RCC 7860 (cell line): ENCODE measurements around the gene ACSM2B.
"Not testable (repeated sequence)": the region's sequence is repeated elsewhere in the genome, so short reads cannot be mapped to it uniquely, and the experiment has no call there.

Experiments
- DNase-seq: peaks from one replicate; pipeline ENCODE4 v3.0.0-alpha.2; 2015; ENCODE audit warnings: low spot score
- FAIRE-seq: peaks from 2 replicates; lab custom pipeline; 2012; peaks lifted over from hg19 to GRCh38; lab: Jason Lieb, UNC

The ACSM2B gene, protein sequence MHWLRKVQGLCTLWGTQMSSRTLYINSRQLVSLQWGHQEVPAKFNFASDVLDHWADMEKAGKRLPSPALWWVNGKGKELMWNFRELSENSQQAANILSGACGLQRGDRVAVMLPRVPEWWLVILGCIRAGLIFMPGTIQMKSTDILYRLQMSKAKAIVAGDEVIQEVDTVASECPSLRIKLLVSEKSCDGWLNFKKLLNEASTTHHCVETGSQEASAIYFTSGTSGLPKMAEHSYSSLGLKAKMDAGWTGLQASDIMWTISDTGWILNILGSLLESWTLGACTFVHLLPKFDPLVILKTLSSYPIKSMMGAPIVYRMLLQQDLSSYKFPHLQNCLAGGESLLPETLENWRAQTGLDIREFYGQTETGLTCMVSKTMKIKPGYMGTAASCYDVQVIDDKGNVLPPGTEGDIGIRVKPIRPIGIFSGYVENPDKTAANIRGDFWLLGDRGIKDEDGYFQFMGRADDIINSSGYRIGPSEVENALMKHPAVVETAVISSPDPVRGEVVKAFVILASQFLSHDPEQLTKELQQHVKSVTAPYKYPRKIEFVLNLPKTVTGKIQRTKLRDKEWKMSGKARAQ

DNA sequence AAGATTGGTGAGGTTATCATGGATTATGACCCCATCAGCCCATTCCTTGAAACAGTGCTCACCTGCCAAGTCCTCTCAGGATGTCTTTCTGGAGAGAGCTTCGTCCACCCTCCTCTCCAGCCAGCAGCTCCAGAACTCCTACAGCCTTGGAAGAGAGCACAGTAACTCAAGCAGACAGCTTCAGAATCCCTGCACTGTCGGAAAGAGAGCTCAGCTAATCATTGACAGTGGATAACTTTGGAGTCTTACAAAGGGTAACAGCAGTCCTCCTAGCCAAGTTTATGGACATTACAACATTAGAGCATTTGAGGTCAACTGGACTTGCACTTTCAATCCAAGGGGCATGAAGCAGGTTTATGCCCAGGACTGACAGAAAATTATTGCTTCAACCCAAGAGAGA lies at the start of gene ACSM2B:
Gene ACSM2B (minus strand): TSS at position 223 of the 400 bp plus-strand sequence. CDS start 11,522 bp downstream, outside the sequence.
- not testable (repeated sequence) for FAIRE-seq, DNase-seq

DNA sequence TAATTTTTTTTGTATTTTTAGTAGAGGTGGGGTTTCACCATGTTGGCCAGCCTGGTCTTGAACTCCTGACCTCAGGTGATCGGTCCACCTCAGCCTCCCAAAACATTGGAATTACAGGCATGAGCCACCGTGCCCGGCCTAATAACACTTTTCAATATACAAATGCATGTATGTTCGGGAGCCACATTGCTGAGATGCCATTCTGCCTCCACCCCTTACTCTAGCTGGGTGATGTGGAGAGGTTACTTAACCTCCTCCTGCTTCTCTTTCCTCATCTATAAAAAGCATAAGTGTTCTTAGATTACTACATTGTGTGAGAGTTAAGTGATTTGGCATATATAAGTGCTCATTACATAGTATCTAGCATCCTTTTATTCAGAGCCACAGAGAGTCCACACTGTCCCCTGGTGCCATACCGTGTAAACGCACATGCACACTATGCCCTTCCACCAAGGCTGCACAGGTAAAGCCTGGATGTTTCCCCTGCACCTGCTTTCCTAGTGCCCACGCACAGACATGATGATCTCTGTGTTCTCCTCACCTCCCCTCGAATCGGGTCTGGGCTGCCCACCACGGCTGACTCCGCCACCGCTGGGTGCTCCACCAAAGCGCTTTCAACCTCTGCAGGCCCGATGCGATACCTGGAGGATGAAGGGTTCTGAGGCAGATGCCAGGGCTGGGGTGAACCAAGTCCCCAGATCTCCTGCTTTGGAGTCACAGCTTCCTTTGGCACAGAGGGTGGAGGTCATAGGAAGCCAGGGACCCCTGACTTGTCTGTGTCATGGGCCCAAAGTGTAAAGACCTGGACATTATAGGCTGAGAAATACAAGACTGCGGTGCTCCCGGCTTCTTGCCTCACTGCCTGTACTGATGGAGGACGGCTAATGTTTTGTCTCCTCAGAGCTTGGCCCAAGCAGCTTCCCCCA lies 49.0 kb upstream of the ACSM2B start:
- DNase-seq = no peak
- FAIRE-seq = no peak

DNA sequence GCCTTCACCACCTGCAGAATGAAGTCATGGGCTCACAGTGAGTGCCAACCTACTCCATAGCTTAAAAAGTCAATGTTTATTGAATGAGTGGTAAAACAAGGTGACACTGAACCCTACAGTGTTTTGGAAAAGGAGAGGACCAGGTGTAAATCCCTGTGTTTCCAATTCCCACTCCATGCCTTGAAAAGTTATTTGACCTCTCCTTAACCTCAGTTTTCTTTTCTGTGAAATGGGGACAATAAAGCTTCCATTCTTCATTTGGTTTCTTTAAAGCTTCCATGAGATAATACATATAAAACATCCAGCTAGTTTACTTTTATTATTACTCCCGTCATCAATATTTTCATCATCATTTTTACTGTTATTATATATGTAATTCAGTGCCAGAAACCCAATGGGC lies 48.0 kb upstream of the ACSM2B start:
- no peak for DNase-seq
- FAIRE-seq = no peak

DNA sequence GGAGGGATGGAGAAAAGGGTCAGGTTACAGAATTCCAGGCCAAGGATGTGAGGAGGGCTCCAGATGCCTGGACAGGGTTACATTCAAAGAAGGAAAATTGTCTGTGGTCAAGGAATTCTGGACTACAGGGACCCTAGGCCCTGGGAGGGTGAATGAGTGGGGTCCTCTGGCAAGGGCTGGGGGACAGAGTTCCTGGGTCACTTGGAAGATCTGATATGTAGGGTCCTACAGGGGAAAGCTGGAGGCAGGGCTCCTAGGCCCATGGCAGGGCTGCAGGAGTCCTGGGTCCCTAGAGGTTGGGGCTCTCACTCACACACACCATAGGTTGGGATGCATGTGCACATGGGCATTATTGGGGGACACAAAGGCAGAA lies 46.3 kb upstream of the ACSM2B start:
- no peak for DNase-seq
- FAIRE-seq = no peak

DNA sequence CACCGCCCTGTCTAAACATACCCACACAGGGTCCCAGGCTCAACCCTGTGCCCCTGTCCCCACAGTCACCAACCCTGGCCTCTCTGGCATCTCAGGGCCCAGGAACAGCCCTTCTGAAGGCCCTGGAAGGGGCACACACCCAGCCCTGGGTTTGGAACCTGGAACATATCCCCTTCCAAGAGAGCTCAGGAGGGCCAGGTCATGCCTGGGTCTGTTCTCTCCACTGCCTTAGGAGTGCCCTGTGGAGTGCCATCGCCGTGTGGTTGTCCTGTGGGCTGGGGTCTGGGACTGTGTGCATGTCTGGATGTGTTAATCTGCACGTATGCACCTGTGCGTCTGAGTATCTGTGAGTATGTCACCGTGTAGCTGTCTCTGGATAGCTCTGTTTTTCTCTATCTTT lies 45.2 kb upstream of the ACSM2B start:
- no peak for FAIRE-seq
- no peak for DNase-seq

DNA sequence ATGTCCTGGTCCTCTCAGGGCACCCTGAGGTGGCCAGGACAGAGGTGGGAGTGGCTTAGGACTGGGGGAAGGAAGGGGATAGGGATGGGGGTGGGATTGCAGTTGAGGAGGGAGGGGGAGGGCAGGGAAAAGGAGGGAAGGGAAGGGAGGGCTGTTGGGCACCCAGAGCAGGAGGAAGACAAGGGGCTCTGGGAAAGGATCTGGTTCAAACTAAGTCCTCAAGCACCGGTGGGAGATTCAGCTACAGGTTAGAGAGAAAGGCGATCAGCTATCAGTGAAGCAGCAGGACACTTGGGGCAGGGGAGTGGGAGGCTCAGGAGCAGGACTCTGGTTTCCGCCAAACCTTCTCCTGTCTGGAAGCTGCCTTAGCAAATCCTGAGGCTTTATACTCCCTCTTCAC lies 44.6 kb upstream of the ACSM2B start:
- FAIRE-seq (no peak), DNase-seq (no peak)

DNA sequence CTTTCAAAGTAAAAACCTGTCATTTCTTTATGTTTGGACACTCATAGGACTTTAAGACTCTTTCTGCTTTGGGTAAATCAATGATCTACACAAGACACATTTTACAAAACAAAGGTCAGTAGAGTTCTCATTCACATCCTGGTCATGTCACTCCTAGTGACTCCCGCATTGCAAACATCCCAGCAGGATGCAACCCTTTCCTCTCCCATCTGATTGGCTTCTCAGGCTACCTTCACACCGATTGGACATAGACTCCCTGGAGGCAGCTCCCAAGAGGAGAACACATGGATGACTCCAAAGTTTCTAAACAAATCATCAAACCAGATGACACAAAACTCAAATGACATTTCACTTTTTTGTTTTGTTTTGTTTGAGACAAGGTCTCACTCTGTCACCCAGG lies 43.8 kb upstream of the ACSM2B start:
- DNase-seq (no peak), FAIRE-seq (no peak)

DNA sequence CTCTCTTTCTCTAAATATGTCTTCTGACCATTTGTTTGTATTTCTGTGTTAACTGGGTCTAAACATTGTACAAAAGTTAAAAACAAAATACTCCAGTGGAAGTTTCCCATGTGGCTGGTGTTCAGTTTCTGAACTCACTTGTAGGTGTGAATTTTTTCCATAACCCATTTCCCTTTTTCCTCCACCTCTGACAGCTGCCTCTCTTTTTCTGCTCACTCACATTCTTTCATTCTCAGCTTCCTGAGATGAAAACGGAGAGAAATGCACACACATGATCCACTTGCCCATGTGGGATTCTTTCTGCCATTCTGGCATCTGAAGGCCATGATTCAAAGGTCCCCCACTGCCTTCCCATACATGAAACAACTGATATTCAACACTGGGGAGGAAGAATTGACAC lies 41.1 kb upstream of the ACSM2B start:
- FAIRE-seq = no peak
- no peak for DNase-seq

DNA sequence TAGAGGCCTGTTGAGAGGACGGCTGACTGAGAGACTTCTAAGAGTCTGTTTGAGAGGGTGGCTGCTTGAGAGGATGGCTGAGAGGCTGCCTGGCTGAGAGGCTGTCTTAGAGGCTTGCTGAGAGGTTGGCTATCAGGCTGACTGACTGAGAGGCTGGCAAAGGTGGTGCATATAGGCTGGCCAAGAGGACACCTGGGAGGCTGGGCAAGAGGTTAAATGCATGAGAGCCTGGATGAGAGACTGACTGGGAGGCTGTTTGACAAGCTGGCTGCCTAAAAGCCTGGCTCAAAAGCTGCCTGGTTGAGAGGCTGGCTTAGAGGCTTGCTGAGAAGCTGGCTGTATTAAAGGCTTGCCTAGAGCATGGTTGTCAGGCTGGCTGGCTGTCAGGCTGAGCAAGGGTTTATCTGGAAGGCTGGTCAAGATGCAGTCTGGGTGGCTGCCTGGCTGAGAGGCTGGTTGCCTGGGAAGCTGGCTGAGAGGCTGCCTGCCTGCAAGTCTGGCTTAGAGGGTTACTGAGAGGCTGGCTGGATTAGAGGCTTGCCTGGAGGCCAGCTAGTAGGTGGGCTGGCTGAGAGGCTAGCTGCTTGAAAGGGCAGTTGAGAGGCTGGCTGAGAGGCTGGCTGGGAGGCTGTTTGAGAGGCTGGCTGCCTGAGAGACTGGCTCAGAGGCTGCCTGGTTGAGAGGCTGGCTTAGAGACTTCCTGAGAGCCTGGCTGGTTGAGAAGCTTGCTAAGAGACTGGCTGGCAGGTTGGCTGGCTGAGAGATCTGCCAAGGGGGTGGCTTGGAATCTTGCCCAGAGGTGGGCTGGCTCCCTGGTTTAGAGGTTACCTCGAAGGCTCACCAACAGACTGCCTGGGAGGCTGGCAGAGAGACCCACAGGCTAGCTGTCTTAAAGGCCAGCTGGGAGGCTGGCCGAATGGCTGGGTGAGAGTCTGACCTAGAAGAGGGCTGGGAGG lies 38.3 kb upstream of the ACSM2B start:
- no peak for FAIRE-seq
- no peak for DNase-seq

DNA sequence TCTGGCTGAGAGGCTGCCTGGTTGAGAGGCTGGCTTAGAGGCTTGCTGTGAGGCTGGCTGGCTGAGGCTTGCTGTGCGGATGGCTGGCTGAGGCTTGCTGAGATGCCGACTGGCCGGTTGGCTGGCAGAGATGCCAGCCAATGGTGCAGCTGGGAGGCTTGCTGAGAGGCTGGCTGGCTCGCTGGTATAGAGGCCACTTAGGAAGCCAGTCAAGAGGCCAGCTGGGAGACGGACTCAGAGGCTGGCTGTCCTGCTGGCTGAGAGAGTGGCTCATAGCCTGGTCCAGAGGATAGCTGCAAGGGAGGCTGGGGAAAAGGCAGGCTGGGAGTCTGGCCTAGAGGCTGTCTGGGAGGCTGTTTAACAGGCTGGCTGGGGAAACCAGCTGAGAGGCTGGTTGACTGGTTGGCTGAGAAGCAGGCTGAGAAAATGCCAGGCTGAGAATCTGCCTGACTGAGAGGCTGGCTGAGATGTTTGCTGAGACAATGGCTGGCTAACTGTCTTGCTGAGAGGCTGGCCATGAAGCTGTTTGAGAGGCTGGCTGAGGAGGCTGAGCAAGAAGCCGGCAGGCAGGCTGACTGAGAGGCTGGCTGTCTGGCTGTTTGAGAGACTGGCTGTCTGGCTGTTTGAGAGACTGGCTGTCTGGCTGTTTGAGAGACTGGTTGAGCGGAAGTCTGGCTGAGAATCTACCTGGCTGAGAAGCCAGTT lies 37.5 kb upstream of the ACSM2B start:
- FAIRE-seq (no peak), DNase-seq (no peak)

DNA sequence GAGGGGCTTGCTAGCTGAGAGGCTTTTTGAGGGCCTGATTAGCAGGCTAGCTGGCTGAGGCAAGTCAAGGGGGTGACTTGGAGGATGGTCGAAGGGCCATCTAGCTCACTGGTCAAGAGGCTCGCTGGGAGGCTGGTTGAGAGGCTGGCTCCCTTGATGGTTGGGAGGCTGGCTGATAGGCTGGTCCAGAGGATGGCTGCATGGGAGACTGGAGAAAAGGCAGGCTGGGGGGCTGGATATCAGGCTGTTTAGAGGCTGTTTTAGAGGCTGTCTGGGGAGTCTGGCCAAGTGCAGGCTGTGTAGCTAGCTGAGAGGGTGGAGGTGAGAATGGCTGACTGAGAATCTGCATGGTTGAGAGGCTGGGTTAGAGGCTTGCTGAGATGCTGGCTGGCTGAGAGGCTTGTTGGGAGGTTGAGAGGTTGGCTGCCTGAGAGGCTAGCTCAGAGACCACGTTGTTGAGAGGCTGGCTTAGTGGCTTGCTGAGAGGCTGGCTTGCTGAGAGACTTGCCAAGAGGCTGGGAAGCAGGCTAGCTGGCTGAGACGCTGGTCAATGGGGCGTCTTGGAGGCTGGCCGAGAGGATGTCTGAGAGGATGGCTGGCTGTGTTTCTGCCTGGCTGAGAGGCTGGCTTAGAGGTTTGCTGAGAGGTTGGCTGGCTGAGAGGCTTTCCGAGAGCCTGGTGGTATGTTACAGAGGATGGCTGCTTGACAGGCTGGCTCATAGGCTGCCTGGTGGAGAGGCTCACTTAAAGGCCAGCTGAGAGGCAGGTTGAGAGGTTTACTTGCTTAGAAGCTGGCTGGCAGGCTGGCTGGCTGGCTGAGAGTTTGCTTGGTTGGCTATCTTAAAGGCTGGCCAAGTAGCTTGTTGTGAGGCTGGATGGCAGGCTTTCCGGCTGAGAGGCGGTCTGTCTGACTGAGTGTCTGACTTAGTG lies 36.6 kb upstream of the ACSM2B start:
- FAIRE-seq (no peak), DNase-seq (no peak)

DNA sequence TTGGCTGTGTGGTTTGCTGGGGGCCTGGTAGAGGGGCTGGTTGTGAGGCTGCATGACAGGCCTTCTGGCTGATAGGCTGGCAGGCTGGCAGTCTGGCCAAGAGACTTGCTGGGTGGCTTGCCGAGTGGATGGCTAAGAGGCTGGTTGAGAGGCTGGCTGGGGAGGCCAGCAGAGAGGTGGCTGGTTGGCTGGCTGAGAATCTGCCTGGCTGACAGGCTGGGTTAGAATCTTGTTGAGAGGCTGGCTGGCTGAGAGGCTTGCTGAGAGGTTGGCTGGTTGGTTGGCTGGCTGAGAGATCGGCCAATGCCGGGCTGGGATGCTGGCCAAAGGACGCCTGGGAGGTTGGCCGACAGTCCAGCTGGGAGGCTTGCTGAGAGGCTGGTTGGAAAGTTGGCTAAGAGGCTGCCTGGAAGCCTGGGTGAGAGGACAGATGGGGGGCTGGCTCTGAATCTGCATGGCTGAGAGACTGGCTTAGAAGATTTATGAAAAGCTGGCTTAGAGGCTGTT lies 35.9 kb upstream of the ACSM2B start:
- DNase-seq (no peak), FAIRE-seq (no peak)

DNA sequence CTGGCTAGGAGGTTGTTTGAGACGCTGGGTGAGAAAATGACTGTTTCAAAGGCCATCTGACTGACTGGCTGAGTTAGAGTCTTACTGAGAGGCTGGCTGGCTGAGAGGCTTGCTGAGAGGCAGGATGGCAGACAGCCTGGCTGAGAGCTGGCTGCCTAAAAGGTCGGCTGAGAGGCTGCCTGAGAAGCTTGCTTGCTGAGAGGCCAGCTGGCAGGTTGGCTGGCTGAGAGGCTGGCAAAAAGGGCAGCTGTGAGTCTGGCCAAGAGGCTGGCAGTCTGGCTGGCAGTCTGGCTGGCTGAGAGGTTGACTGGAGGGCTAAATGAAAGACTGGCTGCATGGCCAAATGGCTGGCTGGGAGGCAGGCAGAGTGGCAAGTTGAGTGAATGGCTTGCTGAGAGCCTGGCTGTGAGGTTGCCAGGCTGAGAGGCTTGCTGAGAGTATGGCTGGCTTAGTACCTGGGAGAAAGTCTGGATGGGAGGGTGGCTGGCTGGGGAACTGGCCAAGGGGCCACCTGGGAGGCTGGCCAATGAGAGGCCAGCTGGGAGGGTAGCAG lies 35.3 kb upstream of the ACSM2B start:
- no peak for DNase-seq
- FAIRE-seq = no peak

DNA sequence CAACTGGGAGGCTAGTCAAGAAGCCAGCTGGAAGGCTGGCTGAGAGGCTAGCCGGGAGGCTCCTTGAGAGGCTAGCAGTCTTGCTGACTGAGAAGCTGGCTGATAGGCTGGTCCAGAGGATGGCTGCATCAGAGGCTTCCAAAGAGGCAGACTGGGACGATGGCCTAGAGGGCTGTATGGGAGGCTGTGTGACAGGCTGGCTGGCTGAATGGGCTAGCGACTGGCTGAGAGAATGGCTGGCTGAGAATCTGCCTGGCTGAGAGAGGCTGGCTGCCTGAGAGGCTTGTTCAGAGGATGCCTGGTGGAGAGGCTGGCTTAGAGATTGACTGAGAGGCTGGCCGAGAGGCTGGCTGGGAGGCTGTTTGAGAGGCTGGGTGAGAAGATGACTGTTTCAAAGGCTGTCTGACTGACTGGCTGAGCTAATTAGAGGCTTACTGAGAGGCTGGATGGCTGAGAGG lies 34.8 kb upstream of the ACSM2B start:
- FAIRE-seq = no peak

DNA sequence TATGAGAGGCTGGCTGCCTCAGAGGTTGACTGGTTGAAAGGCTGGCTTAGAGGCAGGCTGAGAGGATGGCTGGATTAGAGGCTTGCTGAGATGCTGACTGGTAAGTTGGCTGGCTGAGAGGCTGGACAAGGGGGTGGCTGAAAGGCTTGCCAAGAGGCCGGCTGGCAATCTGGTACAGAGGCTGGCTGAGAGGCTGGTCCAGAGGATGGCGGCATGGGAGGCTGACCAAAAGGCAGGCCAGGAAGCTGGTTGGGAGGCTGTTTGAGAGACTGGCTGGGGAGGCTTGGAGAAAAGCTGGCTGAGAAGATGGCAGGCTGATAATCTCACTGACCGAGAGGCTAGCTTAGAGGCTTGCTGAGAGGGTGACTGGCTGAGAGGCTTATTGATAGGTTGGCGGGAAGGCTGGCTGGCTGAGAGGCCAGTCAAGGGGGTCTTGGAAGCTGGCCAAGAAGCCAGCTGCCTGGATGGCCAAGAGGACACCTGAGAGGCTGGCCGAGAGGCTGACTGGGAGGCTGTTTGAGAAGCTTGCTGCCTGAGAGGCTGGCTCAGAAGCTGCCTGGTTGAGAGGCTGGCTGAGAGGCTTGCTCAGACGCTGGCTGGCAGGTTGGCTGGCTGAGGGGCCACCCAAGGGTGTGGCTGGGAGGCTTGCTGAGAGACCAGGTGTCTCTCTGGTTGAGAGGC lies 34.2 kb upstream of the ACSM2B start:
- FAIRE-seq = no peak

More for the DNA sequence above, 34.8 kb upstream of the ACSM2B start:
- no peak for DNase-seq

DNA sequence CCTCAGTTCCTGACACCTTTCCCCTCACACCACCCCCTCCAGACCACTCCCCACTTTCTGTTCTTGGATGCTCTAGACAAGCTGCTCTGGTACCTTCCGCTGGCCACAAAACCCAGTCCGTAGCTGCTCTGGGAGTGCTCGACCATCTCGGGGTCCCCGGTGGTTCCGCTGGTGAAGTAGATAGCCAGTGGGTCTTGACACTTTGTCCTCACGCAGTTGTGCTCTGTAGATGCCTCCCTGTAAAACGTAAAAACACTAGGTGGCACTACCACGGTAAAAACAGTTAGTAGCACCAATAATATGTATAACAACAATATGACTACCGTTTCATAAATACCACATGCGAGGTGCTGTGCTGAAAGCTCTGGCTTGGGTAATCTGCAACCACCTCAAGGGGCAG lies 26.0 kb upstream of the ACSM2B start:
- not testable (repeated sequence) for DNase-seq, FAIRE-seq

More for the DNA sequence above, 34.2 kb upstream of the ACSM2B start:
- DNase-seq = no peak

DNA sequence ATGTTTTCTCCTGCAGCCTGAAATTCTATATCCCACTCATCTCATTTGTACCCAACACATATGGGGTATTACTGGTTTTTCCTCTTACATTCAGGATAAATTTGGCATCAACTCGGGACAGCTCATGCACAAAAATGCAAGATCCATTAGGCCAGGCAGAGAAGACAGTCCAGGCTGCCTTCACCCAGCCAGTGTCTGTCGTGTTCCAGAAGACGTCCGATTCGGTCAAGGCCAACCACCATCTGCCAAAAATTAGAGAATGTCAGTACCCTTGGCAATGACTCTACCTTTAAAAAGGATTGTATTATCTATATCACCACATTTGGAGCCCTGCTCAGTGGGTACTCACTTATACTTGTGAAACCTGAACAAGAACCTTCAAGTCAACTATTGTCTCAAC lies 23.3 kb upstream of the ACSM2B start:
- not testable (repeated sequence) for DNase-seq, FAIRE-seq
